SU-DHL-6 (cell line): ENCODE results near the gene REXO5.

Experiments
- H2AFZ ChIP-seq: fragments of 200-600 bp; sonication (generic); 2 replicates; pipeline ENCODE4 v1.6.1; 2014; ENCODE audit warnings: low read depth, mild to moderate bottlenecking, moderate library complexity, mixed read lengths, antibody characterized with exemption, low read length; ENCODE audit not compliant: severe bottlenecking
- H3F3A ChIP-seq: fragments of 200-600 bp; shearing (Covaris generic); 2 replicates; pipeline ENCODE4 v1.6.0; 2016; ENCODE audit warnings: antibody characterized with exemption, mild to moderate bottlenecking; ENCODE audit not compliant: insufficient read depth
- H3K27ac ChIP-seq: fragments of 200-600 bp; sonication (generic); 2 replicates; pipeline ENCODE4 v1.5.1; 2016; ENCODE audit warnings: low read depth, mild to moderate bottlenecking, low read length, moderate library complexity, mixed read lengths
- H3K27me3 ChIP-seq: fragments of 200-600 bp; sonication (generic), shearing (Covaris generic); 2 replicates; pipeline ENCODE4 v1.6.0; 2014; ENCODE audit warnings: mild to moderate bottlenecking, low read length
- H3K36me3 ChIP-seq: fragments of 200-600 bp; sonication (generic); 2 replicates; pipeline ENCODE4 v1.6.1; 2014; ENCODE audit warnings: mild to moderate bottlenecking, low read length, mixed read lengths
- H3K4me2 ChIP-seq: fragments of 300-600, 200-600 bp; shearing (Covaris generic), sonication (generic); 2 replicates; pipeline ENCODE4 v1.6.0; 2014; ENCODE audit warnings: low read length, low read depth, mild to moderate bottlenecking; ENCODE audit not compliant: poor library complexity, severe bottlenecking
- H3K4me3 ChIP-seq: fragments of 200-600 bp; sonication (generic); 2 replicates; pipeline ENCODE4 v1.5.1; 2014; ENCODE audit warnings: antibody characterized with exemption, low read length, mild to moderate bottlenecking, mixed read lengths; ENCODE audit not compliant: insufficient read depth, poor library complexity, severe bottlenecking
- H3K79me2 ChIP-seq: fragments of 200-600 bp; sonication (generic); 2 replicates; pipeline ENCODE4 v1.6.1; 2014; ENCODE audit warnings: mild to moderate bottlenecking, low read length, moderate library complexity; ENCODE audit not compliant: insufficient read depth
- H3K9ac ChIP-seq: fragments of 200-600 bp; sonication (generic); 2 replicates; pipeline ENCODE4 v1.7.0; 2014; ENCODE audit warnings: mild to moderate bottlenecking, low read length
- H3K9me2 ChIP-seq: fragments of 200-600 bp; sonication (generic); replicated peaks from 2 replicates; pipeline ENCODE4 v1.6.1; 2014; ENCODE audit warnings: low read length; ENCODE audit not compliant: insufficient read depth
- H3K9me3 ChIP-seq: fragments of 200-600 bp; sonication (generic); 2 replicates; pipeline ENCODE4 v1.6.1; 2014; ENCODE audit warnings: low read length, mixed read lengths; ENCODE audit not compliant: insufficient read depth
- H4K20me1 ChIP-seq: fragments of 200-600 bp; sonication (generic); 2 replicates; pipeline ENCODE4 v1.6.1; 2014; ENCODE audit warnings: low read depth, mild to moderate bottlenecking, antibody characterized with exemption, low read length, moderate library complexity, mixed read lengths
- EZH2phosphoT487 ChIP-seq: fragments of 200-600 bp; sonication (generic), shearing (Covaris generic); conservative IDR thresholded peaks from 2 replicates; pipeline ENCODE4 v1.6.1; 2018; ENCODE audit warnings: mild to moderate bottlenecking, antibody characterized with exemption, low read length, moderate library complexity, mixed read lengths
- TF ChIP-seq, protein P1 (sequence below): fragments of 200-600 bp; sonication (generic); IDR thresholded peaks from one replicate; pipeline ENCODE4 v1.5.1; 2017; ENCODE audit warnings: antibody characterized with exemption, mild to moderate bottlenecking, low read length, moderate library complexity; ENCODE audit not compliant: insufficient read depth, poor library complexity, severe bottlenecking

The REXO5 gene

DNA sequence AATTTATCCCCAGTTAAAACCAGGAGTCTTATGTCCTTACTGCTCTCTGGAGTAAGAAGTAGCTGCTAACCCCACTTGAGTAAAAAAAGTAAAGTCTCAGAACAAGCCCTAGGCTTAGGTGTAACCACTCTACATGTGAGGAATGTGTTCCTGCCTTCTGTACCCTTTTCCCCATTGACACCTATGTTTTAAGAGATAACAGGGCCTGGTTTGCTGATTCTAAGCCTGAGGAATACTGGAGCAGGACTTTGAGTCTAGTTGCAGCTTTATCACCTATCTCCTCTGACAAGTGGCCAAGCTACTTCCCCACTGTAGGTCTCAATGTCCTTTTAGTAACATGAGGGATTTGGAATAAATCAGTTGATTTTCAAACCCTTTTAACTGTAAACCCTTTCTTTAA is 40.2 kb downstream of the REXO5 start:
- H3K27me3 ChIP-seq: no peaks in the 10 kb centered on the region
- TF ChIP-seq, protein P1, sequence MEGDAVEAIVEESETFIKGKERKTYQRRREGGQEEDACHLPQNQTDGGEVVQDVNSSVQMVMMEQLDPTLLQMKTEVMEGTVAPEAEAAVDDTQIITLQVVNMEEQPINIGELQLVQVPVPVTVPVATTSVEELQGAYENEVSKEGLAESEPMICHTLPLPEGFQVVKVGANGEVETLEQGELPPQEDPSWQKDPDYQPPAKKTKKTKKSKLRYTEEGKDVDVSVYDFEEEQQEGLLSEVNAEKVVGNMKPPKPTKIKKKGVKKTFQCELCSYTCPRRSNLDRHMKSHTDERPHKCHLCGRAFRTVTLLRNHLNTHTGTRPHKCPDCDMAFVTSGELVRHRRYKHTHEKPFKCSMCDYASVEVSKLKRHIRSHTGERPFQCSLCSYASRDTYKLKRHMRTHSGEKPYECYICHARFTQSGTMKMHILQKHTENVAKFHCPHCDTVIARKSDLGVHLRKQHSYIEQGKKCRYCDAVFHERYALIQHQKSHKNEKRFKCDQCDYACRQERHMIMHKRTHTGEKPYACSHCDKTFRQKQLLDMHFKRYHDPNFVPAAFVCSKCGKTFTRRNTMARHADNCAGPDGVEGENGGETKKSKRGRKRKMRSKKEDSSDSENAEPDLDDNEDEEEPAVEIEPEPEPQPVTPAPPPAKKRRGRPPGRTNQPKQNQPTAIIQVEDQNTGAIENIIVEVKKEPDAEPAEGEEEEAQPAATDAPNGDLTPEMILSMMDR: no peak
- TF ChIP-seq EZH2phosphoT487: no peak

DNA sequence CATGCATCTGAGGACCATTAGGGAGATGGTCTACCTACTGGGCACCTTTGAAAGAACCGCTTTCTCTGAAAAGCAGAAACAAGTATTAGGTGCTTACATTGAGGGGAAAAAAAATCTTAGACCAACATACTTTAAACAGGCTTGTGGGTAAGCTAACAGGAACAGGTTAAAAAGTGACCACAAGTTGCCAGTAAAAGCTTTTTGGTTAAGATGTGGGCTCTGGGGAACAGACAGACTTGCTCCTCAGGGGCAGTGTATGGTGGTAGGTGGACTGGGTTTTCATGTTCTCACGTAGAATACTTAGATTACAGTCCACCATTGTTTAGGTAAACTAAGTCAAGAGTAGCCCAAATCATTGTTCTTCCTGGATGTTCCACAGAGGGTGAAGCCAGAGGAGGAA is 41.2 kb downstream of the REXO5 start:
- Histone ChIP-seq H4K20me1 (no peaks in the 10 kb centered on the region), H3K27me3 (no peaks in the 10 kb centered on the region), H2AFZ (no peak overlapping the region), H3K9me3 (no peaks in the 10 kb centered on the region), H3K9ac (no peak overlapping the region), H3K4me3 (no peak overlapping the region), H3K79me2 (no peaks in the 10 kb centered on the region), H3K4me2 (no peak overlapping the region), H3K9me2 (no peaks in the 10 kb centered on the region), H3K36me3 (peaks cover 9% of the 10 kb centered on the region; the same call in 1 of the 2 replicates), H3F3A (no peaks in the 10 kb centered on the region), H3K27ac (no peak overlapping the region)
- TF ChIP-seq, protein P1: no peak
- TF ChIP-seq EZH2phosphoT487: no peak

More for the DNA sequence above, 40.2 kb downstream of the REXO5 start:
- H3K9me2 ChIP-seq: no peaks in the 10 kb centered on the region
- no peaks in the 10 kb centered on the region for H3F3A ChIP-seq
- no peaks in the 10 kb centered on the region for H3K79me2 ChIP-seq
- H3K9ac ChIP-seq: no peak overlapping the region
- peaks cover 9% of the 10 kb centered on the region; the same call in 1 of the 2 replicates for H3K36me3 ChIP-seq
- H3K27ac ChIP-seq: no peak overlapping the region
- no peak overlapping the region for H2AFZ ChIP-seq
- H3K4me3 ChIP-seq: no peak overlapping the region
- no peaks in the 10 kb centered on the region for H3K9me3 ChIP-seq
- no peak overlapping the region for H3K4me2 ChIP-seq
- no peaks in the 10 kb centered on the region for H4K20me1 ChIP-seq

- no peak overlapping the region for H3K27ac ChIP-seq
- H3K36me3 ChIP-seq: peaks cover 2% of the 10 kb centered on the region; the same call in 1 of the 2 replicates
- H3K79me2 ChIP-seq: no peaks in the 10 kb centered on the region
- no peak overlapping the region for H3K9ac ChIP-seq
- no peak for TF ChIP-seq EZH2phosphoT487
- TF ChIP-seq, protein P1: peak; percentile 97
- no peak overlapping the region for H2AFZ ChIP-seq
- no peak overlapping the region for H3K4me2 ChIP-seq
- no peaks in the 10 kb centered on the region for H3K9me3 ChIP-seq
- no peaks in the 10 kb centered on the region for H3K9me2 ChIP-seq
- no peaks in the 10 kb centered on the region for H4K20me1 ChIP-seq
- H3F3A ChIP-seq: no peaks in the 10 kb centered on the region
- no peaks in the 10 kb centered on the region for H3K27me3 ChIP-seq
- H3K4me3 ChIP-seq: no peak overlapping the region
Observed at GRCh38 chr16:20849589-20850390, 43.5 kb downstream of the REXO5 start.
